GM04503 (cell line): ENCODE data around the gene CALD1.
"Not testable (repeated sequence)": the region's sequence is repeated elsewhere in the genome, so short reads cannot be mapped to it uniquely, and the experiment has no call there.

Source experiments
- DNase-seq: peaks from one replicate; pipeline ENCODE4 v3.0.0-alpha.2; 2012; ENCODE audit warnings: low read depth

The CALD1 gene

DNA sequence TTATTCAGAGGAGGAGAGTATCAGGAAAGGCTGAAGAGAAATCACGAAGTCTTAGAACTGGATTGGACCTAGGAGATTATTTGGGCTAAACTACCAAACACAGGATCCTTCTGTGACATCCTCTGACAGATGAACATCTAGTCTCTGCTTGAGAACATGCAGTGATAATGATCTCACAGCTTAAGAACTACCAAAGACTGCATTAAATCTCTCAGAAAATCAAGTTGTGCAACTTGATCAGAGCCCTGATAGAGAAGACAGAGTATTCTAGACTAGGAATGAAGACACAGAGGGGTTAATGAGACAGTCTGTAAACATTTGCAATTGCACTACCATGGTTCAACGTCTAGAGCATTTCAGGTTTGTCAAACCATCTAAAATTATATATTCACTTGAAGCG is 169.7 kb downstream of the CALD1 start:
- no peak for DNase-seq

DNA sequence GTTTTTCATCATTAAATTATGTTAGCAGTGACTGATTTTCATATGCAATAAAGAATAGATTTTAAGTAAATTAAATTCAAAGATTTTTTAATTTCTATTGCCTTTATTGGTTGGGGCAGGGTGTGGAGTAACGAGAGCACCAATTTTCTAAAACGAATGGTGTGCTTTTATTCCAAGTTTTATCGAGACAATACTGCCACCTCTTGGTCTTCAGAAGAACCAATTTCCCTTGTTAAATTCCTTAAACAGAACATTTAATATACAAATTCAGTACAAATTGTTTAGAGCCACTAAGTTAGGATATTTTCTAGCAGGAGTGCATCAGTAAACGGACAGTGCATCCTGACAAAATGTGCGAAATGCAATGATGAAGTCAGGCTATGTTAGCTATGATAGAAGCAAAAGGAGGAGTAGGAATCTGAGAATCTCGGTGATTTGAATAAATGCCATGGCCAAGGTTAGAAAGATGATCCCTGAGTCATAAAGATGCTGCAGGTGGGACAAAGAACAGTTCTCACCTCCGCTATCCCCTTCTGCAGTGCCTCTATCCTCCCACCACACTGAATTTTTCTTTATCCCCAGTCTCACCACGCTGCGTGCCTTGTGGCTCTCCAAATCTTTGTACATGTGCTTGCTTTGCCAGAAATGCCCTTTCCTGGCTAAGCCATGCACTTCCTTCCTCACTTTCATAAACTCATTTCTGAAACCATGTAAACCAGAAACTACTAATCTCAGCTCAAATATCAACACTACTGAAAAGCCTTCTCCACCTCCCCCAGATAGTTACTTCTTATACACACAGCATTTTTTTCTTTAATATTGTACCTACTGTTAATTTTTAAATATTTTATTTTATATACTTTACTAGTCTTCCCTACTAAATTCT is 175.0 kb downstream of the CALD1 start:
- no peak for DNase-seq

DNA sequence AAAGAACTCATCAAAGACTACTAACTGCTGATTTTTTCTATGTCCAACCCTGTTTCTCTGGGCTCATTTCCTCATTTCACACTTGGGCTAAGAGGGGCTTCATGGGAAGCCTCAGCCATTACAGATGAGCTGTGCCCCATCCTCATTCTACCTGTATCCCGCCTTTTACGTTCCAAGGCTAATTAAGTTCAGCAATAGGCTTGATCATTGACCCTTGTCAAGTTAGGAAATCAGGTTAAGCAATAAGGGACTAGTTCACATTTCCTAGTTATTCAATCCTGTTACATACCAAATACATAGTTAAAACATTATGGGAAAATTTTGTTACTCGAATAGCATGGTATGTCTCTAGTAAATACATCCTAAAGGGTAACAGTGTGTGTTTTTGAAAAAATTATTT is 177.6 kb downstream of the CALD1 start:
- DNase-seq = no peak

DNA sequence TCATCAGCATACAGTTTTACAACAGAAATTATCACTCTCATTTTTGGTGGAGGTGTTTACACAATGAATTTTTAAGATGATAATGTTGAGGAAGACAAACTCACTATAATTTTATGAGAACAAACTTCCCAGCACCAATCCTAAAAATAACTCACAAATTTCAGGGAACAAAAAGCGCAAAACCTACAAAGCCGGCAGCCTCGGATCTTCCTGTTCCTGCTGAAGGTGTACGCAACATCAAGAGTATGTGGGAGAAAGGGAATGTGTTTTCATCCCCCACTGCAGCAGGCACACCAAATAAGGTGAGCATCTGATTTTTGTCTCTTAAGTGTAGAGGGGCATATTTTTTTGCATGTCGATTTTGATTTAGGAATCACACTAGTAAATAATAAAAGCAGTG is 180.4 kb downstream of the CALD1 start:
- DNase-seq = no peak

DNA sequence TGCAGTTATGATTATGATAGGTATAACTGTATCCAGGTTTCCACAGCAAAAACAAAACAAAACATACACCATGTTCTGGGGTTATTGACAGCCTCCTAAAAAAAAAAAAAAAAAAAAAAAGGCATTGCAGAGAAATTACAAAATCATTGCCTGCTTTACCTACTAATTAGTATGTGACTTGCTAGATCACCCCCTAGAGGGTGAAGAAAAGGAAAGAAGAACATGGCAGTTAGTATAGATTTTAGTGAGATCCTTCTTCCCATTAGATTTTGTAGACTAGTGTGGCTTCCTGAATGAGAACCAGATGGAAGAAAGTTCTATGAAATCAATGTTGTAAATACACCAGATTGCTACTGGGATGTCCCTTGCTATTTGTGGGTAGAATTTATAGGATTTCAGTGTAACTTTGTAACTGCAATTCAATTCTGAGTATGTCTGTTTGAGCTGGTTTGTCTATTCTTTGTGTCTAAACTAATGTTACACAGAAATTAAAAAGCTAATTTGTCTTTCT is 182.9 kb downstream of the CALD1 start:
- DNase-seq = no peak

DNA sequence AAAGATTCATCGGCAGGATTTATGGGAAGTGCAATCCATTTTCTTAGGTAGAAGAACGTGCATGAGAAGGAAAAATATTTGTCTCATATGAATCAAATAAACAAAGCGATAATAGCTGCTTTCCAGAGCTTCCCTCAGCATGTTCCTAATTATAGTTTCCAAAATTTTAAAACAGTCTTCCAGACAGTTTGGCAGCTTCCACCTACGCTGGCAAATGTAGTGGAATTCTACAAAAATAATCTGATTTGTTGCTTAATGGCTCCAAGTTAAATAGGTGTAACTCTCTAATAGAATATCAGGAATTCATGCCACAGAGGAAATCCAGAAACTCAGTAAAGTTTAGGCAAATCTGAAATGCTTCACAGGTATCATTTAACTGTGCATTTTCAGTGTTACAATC is 183.6 kb downstream of the CALD1 start:
- DNase-seq = no peak

DNA sequence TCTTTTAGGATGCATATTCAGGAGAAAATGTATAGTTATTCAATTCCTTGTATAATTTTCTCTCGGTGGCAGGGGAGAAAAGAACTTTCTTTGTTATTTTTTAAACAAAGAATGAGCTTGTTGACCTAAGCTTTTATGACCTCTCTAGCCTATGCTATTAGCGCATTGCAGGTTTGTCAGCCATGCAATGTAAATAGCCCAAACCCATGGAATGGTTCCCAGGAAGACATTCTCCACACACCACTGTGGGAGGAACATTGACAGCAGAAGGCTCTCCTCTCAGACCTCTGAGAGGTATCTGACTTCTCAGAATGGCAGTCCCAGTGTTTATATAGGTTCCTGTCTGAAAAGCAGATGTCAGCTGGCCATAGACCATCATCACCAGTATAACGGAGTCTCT is 187.3 kb downstream of the CALD1 start:
- DNase-seq = no peak

DNA sequence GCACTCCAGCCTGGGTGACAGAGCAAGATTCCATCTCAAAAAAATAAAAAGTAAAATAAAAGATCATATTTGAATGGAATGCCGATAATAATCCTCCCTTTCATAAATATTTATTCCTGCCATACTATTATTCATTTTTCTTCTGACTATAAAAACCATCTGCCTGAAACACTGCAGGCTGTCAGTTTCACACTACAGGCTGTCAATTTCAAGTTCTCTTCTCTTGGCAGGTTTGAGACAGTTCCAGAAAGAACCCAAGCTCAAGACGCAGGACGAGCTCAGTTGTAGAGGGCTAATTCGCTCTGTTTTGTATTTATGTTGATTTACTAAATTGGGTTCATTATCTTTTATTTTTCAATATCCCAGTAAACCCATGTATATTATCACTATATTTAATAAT is 188.7 kb downstream of the CALD1 start:
- no peak for DNase-seq

DNA sequence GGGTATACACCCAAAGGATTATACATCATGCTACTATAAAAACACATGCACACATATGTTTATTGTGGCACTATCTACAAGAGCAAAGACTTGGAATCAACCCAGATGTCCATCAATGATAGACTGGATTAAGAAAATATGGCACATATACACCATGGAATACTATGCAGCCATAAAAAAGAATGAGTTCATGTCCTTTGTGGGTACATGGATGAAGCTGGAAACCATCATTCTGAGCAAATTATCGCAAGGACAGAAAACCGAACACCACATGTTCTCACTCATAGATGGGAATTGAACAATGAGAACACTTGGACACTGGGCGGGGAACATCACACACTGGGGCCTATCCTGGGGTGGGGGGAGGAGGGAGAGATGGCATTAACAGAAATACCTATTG is 202.2 kb downstream of the CALD1 start:
- not testable (repeated sequence) for DNase-seq

DNA sequence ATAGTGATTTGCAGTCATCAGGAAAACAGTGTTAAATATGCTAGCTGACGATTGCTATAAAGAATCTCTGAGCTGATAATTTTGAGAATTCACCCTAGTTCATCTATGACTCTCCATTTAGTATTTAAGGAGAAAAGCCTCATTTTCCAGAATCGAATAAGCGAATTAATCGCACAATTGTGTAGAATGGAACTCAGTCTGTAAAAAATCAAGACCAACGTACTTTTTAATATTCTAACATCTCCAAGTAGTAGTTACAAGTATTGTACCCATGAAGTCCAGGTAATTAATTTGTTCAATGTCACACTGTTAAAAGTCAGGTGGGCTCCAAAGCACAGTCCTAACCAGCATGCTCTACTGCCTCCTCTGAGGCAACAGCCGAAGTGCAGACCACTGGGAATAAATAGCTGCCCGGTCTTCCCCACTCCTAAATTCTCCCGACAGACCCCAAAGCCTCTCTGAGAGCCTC is 206.5 kb downstream of the CALD1 start:
- DNase-seq = no peak

DNA sequence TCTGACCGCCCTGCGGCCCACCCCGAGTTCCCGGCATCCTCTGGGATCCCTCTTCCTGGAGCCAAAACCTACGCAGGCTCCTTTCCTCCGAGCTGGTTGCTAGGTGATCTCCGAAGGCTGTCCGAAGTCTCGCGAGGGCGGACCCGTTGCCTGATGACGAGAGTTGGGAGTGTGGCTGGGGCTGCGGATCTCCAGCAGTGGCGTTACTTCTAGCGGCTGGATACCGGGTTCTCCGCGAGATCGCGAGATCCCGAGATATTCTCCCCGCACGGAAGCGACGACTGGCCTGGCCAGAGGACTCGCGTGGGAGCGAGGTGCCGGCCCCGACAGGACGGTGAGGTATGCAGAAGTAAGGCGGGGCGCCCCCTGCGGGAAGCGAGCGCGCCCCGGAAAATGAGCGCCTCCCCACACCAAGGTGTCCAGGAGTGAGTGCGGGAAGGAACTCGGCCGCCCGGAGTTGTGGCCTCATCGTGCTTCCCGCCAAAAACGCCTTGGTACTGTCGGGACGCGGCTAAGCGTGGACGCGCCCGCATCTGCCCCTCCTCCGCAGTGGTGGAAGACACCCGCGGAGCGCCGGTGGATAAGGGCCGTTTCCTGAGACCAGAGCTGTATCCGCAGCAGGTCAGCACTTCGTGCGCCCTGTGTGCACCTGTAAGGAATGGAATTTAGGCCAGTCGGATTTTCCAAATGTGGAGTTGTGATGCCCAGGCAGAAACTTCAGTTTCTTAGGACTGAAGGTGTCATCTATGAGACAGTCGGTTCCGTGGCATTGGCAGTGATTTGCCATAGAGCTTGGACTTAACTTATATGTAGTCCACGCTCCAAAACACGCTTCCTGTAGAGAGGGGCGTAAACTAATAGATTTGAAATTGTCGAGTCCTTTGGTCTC is 207.2 kb downstream of the CALD1 start, which contains the start of gene AGBL3:
AGBL3 (plus strand) TSS at position 146 of the 889 bp plus-strand sequence. CDS start 1,426 bp downstream, outside the sequence.
- DNase-seq = peak; percentile 82

DNA sequence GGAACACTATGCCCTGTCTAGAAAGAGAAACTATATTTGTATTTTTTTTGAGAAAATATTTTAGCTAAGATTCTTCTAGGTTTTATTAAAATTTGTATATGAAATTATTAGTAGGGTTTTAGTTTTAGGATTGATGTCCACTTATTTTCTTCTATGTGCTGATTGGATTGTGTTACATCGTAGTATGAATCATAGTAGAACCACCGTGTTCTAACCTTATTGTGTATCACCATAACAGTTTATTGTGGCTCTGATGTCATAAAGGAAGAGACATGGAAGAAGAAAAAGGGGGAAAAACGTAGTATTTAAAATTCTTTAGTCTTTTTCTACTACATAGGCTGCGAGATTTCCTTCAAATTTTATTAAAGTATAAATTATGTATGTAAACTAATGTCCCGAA is 208.7 kb downstream of the CALD1 start:
- DNase-seq = no peak

DNA sequence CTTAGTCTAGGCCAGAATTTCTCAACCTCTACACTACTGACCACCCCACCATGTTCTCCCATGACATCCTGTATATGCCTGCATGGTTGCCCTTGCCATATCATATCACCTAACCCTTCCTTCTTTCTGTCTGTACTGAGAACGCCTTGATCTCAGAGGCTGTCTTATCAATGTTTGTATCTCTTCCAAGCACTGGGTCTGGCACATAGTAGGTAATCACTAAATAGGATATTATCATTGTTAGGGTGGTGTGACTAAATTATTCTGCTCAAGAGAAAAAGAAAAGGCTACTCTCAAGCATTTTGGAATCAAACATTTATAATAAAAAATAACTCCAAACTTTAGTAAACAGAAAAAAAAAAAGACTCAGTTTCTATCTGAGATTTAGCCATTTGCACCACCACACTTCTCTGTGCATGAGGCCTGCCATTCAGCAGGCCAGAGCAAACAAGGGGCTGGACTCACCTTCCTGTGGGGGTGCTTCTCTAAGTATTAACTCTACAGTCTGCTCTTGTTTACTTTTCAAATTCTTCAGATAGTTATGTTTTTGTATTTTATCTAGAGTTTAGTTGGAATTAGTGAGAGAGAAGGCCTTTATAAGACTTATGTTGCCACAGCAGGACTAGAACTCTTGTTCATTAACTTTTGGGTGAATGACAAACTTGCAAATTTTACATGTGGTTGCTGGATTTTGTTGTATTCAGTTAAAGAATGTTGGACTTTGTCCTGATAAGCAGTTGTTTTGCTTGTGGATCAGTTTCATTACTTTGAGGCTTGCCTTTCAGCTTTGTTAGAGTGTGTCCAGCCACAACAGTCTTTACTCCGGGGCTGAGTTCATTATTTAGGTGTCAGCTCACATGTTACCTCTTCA is 212.3 kb downstream of the CALD1 start:
- DNase-seq = no peak

DNA sequence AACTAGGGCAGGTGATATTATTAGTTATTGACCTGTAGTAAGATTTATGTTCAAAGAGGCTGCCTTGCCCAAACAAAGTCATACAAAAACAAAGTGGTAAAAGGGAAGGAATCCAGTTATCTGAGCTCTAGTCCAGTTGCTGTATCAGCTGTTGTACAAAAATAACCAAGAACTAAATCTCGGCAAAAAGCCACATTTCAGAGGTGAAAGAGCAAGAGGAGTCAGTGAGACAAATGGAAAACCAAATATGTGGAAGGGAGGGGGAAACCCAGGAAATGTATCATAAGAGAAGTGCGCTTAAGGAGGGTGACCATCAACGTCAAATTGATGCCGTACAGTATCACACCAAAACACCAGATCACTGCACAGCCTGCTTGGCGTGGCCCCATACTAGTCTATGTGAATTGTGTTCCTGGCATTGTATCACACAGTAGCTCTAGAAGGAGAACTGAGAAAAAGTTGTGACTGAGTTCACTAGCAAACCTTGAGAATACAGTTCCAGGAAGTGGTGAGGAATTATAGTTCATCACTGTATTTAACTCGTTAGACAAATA is 213.3 kb downstream of the CALD1 start:
- DNase-seq = no peak

DNA sequence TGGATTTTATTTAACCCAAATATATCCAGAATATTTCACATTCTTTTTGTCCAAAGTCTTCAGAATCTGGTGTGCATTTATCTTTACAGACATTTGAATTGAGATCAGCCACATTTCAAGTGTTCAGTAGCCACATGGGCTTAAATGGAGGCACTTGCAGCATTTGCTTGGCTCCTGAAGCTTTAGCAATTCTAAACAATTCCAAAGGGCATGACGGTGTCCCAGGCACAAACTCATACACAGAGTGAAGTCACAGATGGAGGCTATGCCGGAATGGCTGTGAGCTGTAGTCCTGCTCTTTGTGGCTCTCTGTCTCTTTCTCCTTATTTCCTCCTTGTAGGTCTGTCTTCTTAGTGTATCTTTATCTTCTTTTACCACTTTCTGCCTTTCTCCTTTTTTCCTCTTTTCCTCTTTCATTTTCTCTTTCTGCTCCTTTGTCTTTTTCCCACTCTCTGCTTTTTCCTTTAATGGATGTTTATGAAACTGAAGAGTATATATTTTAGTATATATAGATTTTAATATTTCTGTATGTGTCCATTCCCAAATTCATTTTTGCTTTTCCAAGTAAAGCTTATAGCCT is 214.5 kb downstream of the CALD1 start:
- no peak for DNase-seq

DNA sequence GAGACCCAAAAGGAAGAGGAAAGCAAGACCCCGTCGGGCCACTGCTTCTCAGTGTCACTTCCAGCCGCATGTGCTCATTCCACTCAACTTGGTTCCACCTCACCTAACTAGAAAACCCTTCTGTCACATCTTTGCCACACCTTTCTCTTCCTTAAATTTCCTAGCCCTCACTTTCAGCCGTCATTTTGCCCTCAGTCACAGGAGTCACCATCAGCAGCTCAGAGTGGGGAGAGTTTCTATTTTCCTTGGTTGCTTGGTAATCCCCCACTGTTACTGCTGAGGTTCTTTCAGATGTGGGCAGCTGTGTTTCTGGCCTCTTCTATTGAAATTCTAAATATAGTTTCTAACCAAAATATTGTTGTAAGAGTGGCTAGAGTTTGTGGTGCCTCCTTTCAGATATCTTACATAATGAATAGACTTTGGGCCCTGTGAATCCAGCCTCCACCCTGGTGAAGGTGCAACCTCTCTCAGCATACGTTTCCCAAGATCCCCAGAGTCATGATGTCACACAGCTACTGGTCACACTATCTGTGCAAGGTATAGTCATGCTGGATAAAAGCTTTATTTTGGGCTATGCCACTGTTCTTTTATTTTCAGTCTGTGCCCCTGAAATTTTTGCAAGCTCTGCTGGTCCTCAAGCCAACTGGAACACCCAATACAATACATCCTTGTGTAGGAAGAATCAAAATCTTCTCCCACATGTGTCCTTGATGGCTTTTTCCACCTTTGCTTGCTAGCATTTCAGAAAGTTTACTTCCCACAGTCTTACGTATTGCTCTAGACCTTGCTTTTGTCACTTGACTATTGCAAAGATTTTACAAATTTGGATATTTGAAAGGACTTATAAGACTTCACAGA is 216.0 kb downstream of the CALD1 start:
- no peak for DNase-seq

DNA sequence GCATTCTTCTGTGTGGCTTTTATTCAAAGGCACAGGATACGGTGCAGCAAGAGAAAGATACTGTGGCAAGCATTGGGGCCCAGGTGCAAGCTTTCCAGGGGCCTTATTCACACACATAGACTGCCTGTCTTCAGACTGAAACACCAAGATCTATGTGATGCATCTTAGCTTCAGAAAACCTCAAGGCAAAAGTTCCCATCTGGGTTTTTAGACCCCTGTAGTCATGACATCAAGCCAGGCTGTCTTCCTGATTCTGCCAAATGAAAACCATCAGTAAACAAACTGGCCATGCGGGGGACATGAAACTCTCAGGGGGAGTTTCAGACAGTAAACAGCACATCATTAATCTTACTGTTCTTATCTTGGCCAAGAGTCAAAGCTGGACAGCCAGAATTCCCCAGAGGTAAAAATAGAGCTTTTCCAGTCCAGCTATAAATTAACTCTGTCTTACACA is 216.7 kb downstream of the CALD1 start:
- no peak for DNase-seq

DNA sequence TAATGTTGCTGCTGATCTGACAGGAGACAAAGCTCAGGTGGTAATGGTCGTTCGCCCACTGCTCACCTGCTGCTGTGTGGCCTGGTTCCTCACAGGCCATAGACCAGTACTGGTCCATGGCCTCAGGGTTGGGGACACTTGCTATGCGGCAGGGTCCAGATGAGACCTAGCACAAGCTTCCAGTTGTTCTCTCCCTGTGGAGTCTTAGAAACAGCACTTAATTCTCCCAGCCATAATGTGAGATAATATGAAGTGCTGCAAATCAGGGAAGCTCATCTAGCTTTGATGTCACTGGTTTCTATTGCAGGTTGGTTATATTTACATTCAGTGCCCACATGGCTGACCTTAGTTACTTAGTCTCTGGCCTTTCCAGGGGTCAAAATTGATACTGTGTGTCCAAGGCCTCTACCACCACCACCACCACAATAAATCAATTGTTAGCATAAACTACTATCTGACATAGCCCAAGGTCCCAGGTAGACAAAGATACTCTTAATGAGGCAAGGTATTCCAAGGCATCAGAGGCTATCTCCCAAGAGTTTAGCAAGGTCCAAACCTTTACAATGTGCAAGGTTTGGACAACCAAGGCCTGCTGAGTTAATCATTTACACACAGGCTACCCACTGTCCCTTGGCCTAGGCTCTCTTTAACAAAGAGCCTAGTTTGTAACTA is 217.9 kb downstream of the CALD1 start:
- no peak for DNase-seq

DNA sequence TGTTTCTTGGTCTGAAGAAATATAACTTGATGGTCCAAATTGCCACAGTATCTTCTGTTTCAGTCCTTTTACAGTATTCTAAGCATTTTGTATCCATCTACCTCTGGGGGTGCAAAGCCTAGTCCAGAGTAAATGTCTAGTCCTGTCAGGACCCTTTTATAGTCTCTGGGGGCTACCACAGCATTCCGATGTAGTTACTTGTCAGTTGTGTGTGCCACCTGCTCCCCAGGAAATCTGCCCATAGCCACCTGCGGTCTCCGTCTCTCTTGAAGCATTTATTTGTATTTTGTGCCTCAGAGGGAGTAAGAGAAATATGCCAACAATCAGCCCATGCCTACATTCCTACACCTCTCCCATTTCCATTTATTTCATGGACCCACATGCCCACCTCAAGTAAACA is 219.7 kb downstream of the CALD1 start:
- DNase-seq = no peak
